ENCODE results near the gene AQP12B. TPM values are rescaled to one million over a fixed set of nuclear protein-coding genes. Genes with fewer than 3 reads are reported as not detected.

The AQP12B gene
- total and polyA plus RNA-seq, 10 of the 15 experiments (the other 5 are each of a cell fraction or from before 2014, with no cell fraction given): not detected

GRCh38 chr2:240643811-240644150 lies 38.9 kb downstream of the AQP12B start:
- SMC1A ChIA-PET (ENCODE audit: uncharacterized antibody, unreplicated experiment): no interaction called here
- no peak for FAIRE-seq

More at GRCh38 chr2:240643811-240644150, 38.9 kb downstream of the AQP12B start:
- H3K9me3 ChIP-seq (replicated peaks; ENCODE audit: control insufficient read depth, insufficient read depth, low read length): no peaks in the 10 kb centered on the region; the same call in 2 of the 3 replicates
- intact Hi-C loops (cut with micrococcal nuclease; ENCODE audit: unreplicated experiment) (no loop called here), in situ Hi-C loops (cut with MboI) (no loop called here)
- ChIA-PET CTCF (no interaction called here), POLR2A (no interaction called here), RAD21 (ENCODE audit: unreplicated experiment) (interaction anchor here (1.2 kb wide), 1 partner anchor 130 kb away, joined by 3 read pairs; no protein-coding TSS in a partner anchor)
- no peak overlapping the region for H2AFZ ChIP-seq (ENCODE audit: control insufficient read depth, low read depth, low read length)
- no TSS peak for BruUV-seq (replicated peaks)
- no peaks in the 10 kb centered on the region; a peak in 1 of 4 replicates for H3K27me3 ChIP-seq (replicated peaks in 1 of 2; ENCODE audit: control insufficient read depth in 2 of 2, insufficient read depth in 2 of 2, low read length in 1 of 2)
- 71% methylated on average over 15 of the region's 15 CpGs for WGBS (ENCODE audit: insufficient coverage, insufficient replicate concordance, low lambda C conversion rate, missing lambda C conversion rate)
- no peak for TF ChIP-seq USF2 (IDR thresholded peaks at IDR 0.05; ENCODE audit: borderline replicate concordance, low read depth, low read length)
- no peak for TF ChIP-seq IRF4 (IDR thresholded peaks at IDR 0.05; ENCODE audit: low read depth, low read length)
- TF ChIP-seq SREBF2 (IDR thresholded peaks at IDR 0.05; ENCODE audit: low read length): no peak
- TF ChIP-seq HDAC2 (IDR thresholded peaks at IDR 0.05): no peak
- TF ChIP-seq NRF1 (conservative IDR thresholded peaks at IDR 0.05; ENCODE audit: low read depth, low read length): no peak
- no peak for TF ChIP-seq SIN3A (IDR thresholded peaks at IDR 0.05; ENCODE audit: low read depth, low read length)
- no peak for TF ChIP-seq CHD4 (IDR thresholded peaks at IDR 0.05)
- TF ChIP-seq ETV6 (conservative IDR thresholded peaks at IDR 0.05 in 1 of 2, IDR thresholded peaks at IDR 0.05 in 1 of 2; ENCODE audit: borderline replicate concordance in 1 of 2, low read depth in 1 of 2): no peak
- TF ChIP-seq POU2F2 (IDR thresholded peaks at IDR 0.05; ENCODE audit: borderline replicate concordance, low read depth, low read length): no peak
- TF ChIP-seq GATAD2B (conservative IDR thresholded peaks at IDR 0.05; ENCODE audit: low read depth): no peak
- TF ChIP-seq RCOR1 (conservative IDR thresholded peaks at IDR 0.05; ENCODE audit: low read depth, low read length): no peak
- no peak for TF ChIP-seq MTA3 (IDR thresholded peaks at IDR 0.05; ENCODE audit: borderline replicate concordance, low read length)
- no peak for TF ChIP-seq NFIC (IDR thresholded peaks at IDR 0.05; ENCODE audit: low read depth, low read length)
- TF ChIP-seq ZNF622 (IDR thresholded peaks at IDR 0.05): no peak
- no peak for TF ChIP-seq JUND (IDR thresholded peaks at IDR 0.05; ENCODE audit: low read depth, low read length)
- TF ChIP-seq BACH1 (IDR thresholded peaks at IDR 0.05; ENCODE audit: borderline replicate concordance): no peak
- no peak for TF ChIP-seq HDGF (IDR thresholded peaks at IDR 0.05)
- H4K20me1 ChIP-seq (ENCODE audit: control insufficient read depth, insufficient read depth): no peaks in the 10 kb centered on the region
- H3K4me2 ChIP-seq (ENCODE audit: control insufficient read depth, insufficient read depth): no peak overlapping the region
- DNase-seq (ENCODE audit: low read depth, low spot score) (no peak), ATAC-seq (no peak)
- no peaks in the 10 kb centered on the region for H3K36me3 ChIP-seq (ENCODE audit: control insufficient read depth in 2 of 2, insufficient read depth in 2 of 2, low read length in 1 of 2)
- H3K27ac ChIP-seq (ENCODE audit: control insufficient read depth, insufficient read depth): no peak overlapping the region
- H3K4me1 ChIP-seq (ENCODE audit: control insufficient read depth, insufficient read depth, low read length): no peaks in the 10 kb centered on the region
- H3K4me3 ChIP-seq: no peak overlapping the region
- no peaks in the 10 kb centered on the region for H3K79me2 ChIP-seq (ENCODE audit: control insufficient read depth, insufficient read depth, low read length)
- H3K9ac ChIP-seq (ENCODE audit: control insufficient read depth, insufficient read depth, low read length): no peak overlapping the region
